ENCODE data around the gene MACO1.

The MACO1 gene

GRCh38 chr1:25538191-25538767 is 107.6 kb downstream of the MACO1 start:
- DNase-seq (ENCODE audit: low read depth), result no peak
- no peak for TF ChIP-seq CTCF (conservative IDR thresholded peaks at IDR 0.05; ENCODE audit: control insufficient read depth, insufficient read depth, low read depth, low read length)
- no peak overlapping the region for H3K4me3 ChIP-seq (ENCODE audit: control insufficient read depth, low read depth, low read length)

- no peak for TF ChIP-seq CTCF (conservative IDR thresholded peaks at IDR 0.05; ENCODE audit: control insufficient read depth, insufficient read depth, low read depth, low read length)
- H3K4me3 ChIP-seq (ENCODE audit: control insufficient read depth, low read depth, low read length), result no peak overlapping the region
- no peak for DNase-seq (ENCODE audit: low read depth)
These were observed 110.1 kb downstream of the MACO1 start for GRCh38 chr1:25540750-25541342.

DNA sequence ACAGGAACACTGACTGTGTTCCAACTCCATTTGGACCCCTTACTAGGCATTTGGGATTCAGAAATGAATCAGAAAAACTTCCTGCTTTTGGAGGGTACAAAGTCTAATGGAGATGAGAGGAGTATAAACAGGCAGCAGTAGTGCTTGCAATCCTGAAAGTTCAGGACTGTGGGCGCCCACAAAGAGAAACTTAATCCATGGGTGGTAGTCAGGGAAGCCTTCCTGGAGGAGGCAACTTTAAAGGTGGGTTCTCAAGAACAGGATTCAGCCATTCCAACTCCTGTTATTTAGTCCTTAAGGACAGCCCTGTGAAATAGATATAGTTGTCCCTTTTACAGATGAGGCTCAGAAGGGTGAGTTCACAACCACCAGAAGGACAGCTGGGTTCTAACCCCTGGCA is 110.7 kb downstream of the MACO1 start:
- no peak for DNase-seq (ENCODE audit: low read depth)
- no peak overlapping the region for H3K4me3 ChIP-seq (ENCODE audit: control insufficient read depth, low read depth, low read length)
- no peak for TF ChIP-seq CTCF (conservative IDR thresholded peaks at IDR 0.05; ENCODE audit: control insufficient read depth, insufficient read depth, low read depth, low read length)

DNA sequence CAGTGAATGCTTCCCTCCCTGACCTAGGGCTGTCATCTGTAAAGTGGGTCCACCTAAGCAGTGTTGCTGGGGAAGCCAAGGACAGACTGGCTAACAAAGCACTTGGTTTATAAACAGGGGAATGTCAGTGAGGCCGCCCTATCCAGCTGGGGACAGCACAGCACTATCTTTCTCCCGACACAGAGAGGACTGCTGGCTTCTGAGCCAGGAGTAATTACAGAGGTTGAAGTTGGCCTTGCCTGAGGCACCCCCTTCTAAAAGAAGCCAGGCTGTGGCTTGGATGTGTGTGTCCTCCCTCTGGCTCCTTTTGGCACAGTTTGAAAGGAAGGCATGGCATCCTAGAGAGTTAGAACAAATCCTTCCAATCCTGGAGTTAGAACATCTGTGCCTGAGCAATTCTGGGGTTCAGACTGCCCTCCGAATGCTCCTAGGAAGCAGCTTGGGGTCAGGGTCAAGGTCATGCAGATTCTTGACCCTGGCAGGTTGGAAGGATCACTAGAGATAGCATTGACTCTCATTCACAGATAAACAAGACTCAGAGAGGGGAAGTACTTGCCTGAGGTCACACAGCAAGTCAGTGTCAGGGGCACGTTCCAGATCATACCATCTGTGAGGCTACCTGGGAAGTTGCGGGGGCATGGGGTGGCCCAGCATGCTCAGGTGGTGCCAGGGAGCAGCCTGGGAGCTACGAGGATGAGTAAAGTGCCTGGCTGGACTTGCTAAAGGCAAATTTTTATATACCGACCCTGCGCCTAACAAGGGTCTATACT is 111.4 kb downstream of the MACO1 start:
- H3K4me3 ChIP-seq (ENCODE audit: control insufficient read depth, low read depth, low read length), result no peak overlapping the region
- no peak for TF ChIP-seq CTCF (conservative IDR thresholded peaks at IDR 0.05; ENCODE audit: control insufficient read depth, insufficient read depth, low read depth, low read length)
- no peak for DNase-seq (ENCODE audit: low read depth)

DNA sequence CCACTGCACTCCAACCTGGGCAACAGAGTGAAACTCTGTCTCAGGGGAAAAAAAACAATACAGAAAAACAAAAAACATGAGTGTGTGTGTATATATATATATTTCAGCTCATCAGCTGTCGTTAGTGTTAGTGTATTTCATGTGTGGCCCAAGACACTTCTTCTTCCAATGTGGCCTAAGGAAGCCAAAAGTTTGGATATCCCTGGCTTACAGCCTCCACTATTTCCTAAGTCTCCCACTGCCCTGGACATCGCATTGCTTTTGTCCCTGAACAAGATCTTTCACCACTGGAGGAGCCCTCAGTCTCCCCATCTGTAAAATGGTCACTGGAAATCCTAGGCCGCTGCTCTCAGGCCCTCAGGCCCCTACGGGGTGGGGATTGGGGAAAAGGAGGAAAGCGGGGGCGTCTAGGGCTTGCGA is 112.3 kb downstream of the MACO1 start:
- no peak for TF ChIP-seq CTCF (conservative IDR thresholded peaks at IDR 0.05; ENCODE audit: control insufficient read depth, insufficient read depth, low read depth, low read length)
- DNase-seq (ENCODE audit: low read depth), result no peak
- peak overlapping the region; percentile 4 for H3K4me3 ChIP-seq (ENCODE audit: control insufficient read depth, low read depth, low read length)

- TF ChIP-seq CTCF (conservative IDR thresholded peaks at IDR 0.05; ENCODE audit: control insufficient read depth, insufficient read depth, low read depth, low read length), result no peak
- DNase-seq (ENCODE audit: low read depth), result peak; percentile 63
These were observed 112.9 kb downstream of the MACO1 start, which contains the start of gene LDLRAP1 for GRCh38 chr1:25543425-25544242. Gene LDLRAP1, plus strand, starts transcription at chr1:25543606. Its CDS starts 93 bp downstream, at chr1:25543699.

More at GRCh38 chr1:25543425-25544242, 112.9 kb downstream of the MACO1 start, which contains the start of gene LDLRAP1:
- H3K4me3 ChIP-seq (ENCODE audit: control insufficient read depth, low read depth, low read length), result peak within 1 kb of the TSS; percentile 62

All from fibroblast of mammary gland (primary cell).